PC-3 (cell line): ENCODE measurements around the gene KCTD11.

Source experiments
- CTCF ChIP-seq: fragments of 300-600 bp; sonication (generic); conservative IDR thresholded peaks from 2 replicates; pipeline ENCODE4 v1.5.1; 2017; ENCODE audit warnings: antibody characterized with exemption, low read depth, mild to moderate bottlenecking, low read length
- EZH2phosphoT487 ChIP-seq: fragments of 300-600 bp; sonication (generic); IDR thresholded peaks from 2 replicates; pipeline ENCODE4 v1.6.1; 2018; ENCODE audit warnings: mild to moderate bottlenecking, antibody characterized with exemption, low read length, borderline replicate concordance

GRCh38 chr17:7374353-7374752 lies 22.4 kb downstream of the KCTD11 start:
- TF ChIP-seq CTCF (no peak), EZH2phosphoT487 (no peak)
